HepG2 (cell line): ENCODE measurements around the gene SRP72. TPM values are rescaled to one million over a fixed set of nuclear protein-coding genes. Genes with fewer than 3 reads are reported as not detected.
A peak's percentile ranks its signal among the peaks of the same experiment; 100 is the strongest.

Experiments used
- DZIP1 ChIP-seq: sonication (generic); formaldehyde crosslinking; IDR thresholded peaks from 2 replicates; pipeline ENCODE4 v1.5.0; 2020; ENCODE audit warnings: mild to moderate bottlenecking, missing genetic modification reagents
- MEIS1 ChIP-seq: sonication (generic); formaldehyde crosslinking; IDR thresholded peaks from 2 replicates; pipeline ENCODE4 v1.9.0; 2021; ENCODE audit warnings: mild to moderate bottlenecking, missing genetic modification reagents, moderate library complexity, borderline replicate concordance
- MIER3 ChIP-seq: IDR thresholded peaks from 2 replicates; pipeline ENCODE4 v1.6.1; 2016; ENCODE audit warnings: missing compliant biosample characterization, borderline replicate concordance
- REL ChIP-seq: sonication (generic); formaldehyde crosslinking; conservative IDR thresholded peaks from 2 replicates; pipeline ENCODE4 v1.8.0; 2022; ENCODE audit warnings: mild to moderate bottlenecking, missing genetic modification reagents, moderate library complexity
- TBX3 ChIP-seq: fragments of 450-650 bp; IDR thresholded peaks from 2 replicates; pipeline ENCODE4 v1.6.1; 2017; ENCODE audit warnings: antibody characterized with exemption, mild to moderate bottlenecking, inconsistent platforms, borderline replicate concordance
- TCF7L2 ChIP-seq: IDR thresholded peaks from 2 replicates; pipeline ENCODE4 v1.6.1; 2011; ENCODE audit warnings: mild to moderate bottlenecking, low read depth, low read length, moderate library complexity
- YEATS2 ChIP-seq: sonication (generic); formaldehyde crosslinking; IDR thresholded peaks from 2 replicates; pipeline ENCODE4 v1.4.0; 2020; ENCODE audit warnings: missing genetic modification reagents, borderline replicate concordance
- ZNF614 ChIP-seq: IDR thresholded peaks from 2 replicates; pipeline ENCODE4 v1.6.1; 2018; ENCODE audit warnings: missing biosample characterization, missing genetic modification reagents, inconsistent platforms, borderline replicate concordance
- ZNF746 ChIP-seq: sonication (generic); formaldehyde crosslinking; IDR thresholded peaks from 2 replicates; pipeline ENCODE4 v1.8.0; 2022; ENCODE audit warnings: mild to moderate bottlenecking, missing genetic modification reagents
- ZNF816 ChIP-seq: sonication (generic); formaldehyde crosslinking; IDR thresholded peaks from 2 replicates; pipeline ENCODE4 v1.8.0; 2022; ENCODE audit warnings: missing genetic modification reagents, mild to moderate bottlenecking, borderline replicate concordance
- polyA plus RNA-seq, 8 experiments: library from polyadenylated mRNA; depleted of rRNA in 3 of 8; stranded (reverse) in 7 of 8; unstranded in 1 of 8; fragments of >200 nt; fragmentation: Illumina TruSeq in 4 of 8; extraction: Trizol in 4 of 8; gene quantifications; 2 replicates each; pipeline versions ENCODE4 v1.2.1 to v1.2.3, GENCODE V29; 2011 to 2016; ENCODE audit warnings: low read depth in 4 of 8, missing spikeins in 1 of 8, mixed read lengths in 1 of 8; ENCODE audit not compliant: insufficient read depth in 1 of 8
- total RNA-seq, 5 experiments: library from RNA; depleted of rRNA; stranded (reverse); fragments of >200 nt; fragmentation: Illumina TruSeq; extraction: Trizol; gene quantifications; 2 replicates each; pipeline ENCODE4 v1.2.3, GENCODE V29; 2016; ENCODE audit warnings: low read depth in 1 of 5
- TF ChIP-seq, protein P1 (sequence below): sonication (generic); formaldehyde crosslinking; IDR thresholded peaks from 2 replicates; pipeline ENCODE4 v1.5.1; 2020; ENCODE audit warnings: mild to moderate bottlenecking, missing genetic modification reagents, moderate library complexity
- TF ChIP-seq, protein P2 (sequence below): sonication (generic); formaldehyde crosslinking; IDR thresholded peaks from 2 replicates; pipeline ENCODE4 v1.4.0; 2020; ENCODE audit warnings: missing genetic modification reagents, borderline replicate concordance
- TF ChIP-seq, protein P3 (sequence below): sonication (generic); formaldehyde crosslinking; IDR thresholded peaks from 2 replicates; pipeline ENCODE4 v1.9.0; 2021; ENCODE audit warnings: missing genetic modification reagents, borderline replicate concordance

SRP72 gene
- total and polyA plus RNA-seq, 2 of the 13 experiments (the other 11 are each of a cell fraction or from before 2014, with no cell fraction given), result 64.9 to 75.6 TPM

DNA sequence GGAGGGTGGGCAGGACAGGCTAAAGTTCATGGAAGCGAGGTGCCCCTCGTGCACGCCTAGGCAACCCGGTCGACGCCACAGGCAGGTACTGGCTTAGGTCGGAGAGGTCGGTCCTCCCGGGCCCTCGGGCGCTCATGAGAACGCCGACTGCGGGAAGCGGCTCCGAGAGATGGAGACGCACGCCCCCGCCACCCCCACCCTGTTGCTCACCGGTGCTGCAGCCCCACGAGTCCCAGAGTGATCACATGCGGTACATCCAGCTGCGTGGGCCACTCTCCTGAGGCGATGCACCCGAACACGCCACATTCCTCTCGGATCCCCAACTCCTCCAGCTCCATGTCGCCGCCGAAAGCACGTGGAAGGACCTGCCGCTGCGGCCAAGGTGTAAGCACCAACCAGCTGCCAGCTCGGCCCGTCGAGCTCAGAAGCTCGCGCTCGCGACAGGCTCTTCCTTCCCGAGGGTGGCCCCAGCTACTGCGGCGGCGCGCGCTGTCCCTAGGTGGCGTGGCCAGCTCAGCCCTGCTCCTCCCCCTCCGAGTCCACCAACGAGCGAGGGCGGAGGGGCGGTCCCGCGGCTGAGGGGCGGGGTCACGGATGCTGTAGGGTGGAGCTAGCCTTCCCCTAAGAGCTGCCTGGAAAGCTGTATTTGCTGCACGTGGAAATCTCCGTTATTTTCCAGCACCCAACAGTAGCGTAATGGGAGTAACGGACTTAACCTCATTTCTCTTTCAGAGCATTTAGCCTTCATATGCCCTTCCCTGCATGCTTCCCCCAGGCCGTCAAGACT is 32.1 kb upstream of the SRP72 start, which contains the start of gene PPAT (continued):
- TF ChIP-seq, protein P1, sequence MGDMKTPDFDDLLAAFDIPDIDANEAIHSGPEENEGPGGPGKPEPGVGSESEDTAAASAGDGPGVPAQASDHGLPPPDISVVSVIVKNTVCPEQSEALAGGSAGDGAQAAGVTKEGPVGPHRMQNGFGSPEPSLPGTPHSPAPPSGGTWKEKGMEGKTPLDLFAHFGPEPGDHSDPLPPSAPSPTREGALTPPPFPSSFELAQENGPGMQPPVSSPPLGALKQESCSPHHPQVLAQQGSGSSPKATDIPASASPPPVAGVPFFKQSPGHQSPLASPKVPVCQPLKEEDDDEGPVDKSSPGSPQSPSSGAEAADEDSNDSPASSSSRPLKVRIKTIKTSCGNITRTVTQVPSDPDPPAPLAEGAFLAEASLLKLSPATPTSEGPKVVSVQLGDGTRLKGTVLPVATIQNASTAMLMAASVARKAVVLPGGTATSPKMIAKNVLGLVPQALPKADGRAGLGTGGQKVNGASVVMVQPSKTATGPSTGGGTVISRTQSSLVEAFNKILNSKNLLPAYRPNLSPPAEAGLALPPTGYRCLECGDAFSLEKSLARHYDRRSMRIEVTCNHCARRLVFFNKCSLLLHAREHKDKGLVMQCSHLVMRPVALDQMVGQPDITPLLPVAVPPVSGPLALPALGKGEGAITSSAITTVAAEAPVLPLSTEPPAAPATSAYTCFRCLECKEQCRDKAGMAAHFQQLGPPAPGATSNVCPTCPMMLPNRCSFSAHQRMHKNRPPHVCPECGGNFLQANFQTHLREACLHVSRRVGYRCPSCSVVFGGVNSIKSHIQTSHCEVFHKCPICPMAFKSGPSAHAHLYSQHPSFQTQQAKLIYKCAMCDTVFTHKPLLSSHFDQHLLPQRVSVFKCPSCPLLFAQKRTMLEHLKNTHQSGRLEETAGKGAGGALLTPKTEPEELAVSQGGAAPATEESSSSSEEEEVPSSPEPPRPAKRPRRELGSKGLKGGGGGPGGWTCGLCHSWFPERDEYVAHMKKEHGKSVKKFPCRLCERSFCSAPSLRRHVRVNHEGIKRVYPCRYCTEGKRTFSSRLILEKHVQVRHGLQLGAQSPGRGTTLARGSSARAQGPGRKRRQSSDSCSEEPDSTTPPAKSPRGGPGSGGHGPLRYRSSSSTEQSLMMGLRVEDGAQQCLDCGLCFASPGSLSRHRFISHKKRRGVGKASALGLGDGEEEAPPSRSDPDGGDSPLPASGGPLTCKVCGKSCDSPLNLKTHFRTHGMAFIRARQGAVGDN (CRISPR knock-in tag), result peak; percentile 98
- TF ChIP-seq TBX3, result no peak
- peak; percentile 73 for TF ChIP-seq REL (CRISPR knock-in tag)
- TF ChIP-seq, protein P2, sequence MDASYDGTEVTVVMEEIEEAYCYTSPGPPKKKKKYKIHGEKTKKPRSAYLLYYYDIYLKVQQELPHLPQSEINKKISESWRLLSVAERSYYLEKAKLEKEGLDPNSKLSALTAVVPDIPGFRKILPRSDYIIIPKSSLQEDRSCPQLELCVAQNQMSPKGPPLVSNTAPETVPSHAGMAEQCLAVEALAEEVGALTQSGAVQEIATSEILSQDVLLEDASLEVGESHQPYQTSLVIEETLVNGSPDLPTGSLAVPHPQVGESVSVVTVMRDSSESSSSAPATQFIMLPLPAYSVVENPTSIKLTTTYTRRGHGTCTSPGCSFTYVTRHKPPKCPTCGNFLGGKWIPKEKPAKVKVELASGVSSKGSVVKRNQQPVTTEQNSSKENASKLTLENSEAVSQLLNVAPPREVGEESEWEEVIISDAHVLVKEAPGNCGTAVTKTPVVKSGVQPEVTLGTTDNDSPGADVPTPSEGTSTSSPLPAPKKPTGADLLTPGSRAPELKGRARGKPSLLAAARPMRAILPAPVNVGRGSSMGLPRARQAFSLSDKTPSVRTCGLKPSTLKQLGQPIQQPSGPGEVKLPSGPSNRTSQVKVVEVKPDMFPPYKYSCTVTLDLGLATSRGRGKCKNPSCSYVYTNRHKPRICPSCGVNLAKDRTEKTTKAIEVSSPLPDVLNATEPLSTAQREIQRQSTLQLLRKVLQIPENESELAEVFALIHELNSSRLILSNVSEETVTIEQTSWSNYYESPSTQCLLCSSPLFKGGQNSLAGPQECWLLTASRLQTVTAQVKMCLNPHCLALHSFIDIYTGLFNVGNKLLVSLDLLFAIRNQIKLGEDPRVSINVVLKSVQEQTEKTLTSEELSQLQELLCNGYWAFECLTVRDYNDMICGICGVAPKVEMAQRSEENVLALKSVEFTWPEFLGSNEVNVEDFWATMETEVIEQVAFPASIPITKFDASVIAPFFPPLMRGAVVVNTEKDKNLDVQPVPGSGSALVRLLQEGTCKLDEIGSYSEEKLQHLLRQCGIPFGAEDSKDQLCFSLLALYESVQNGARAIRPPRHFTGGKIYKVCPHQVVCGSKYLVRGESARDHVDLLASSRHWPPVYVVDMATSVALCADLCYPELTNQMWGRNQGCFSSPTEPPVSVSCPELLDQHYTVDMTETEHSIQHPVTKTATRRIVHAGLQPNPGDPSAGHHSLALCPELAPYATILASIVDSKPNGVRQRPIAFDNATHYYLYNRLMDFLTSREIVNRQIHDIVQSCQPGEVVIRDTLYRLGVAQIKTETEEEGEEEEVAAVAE (CRISPR knock-in tag), result no peak
- TF ChIP-seq DZIP1, result no peak; the same call in 1 of the 2 replicates
- no peak for TF ChIP-seq MEIS1 (CRISPR knock-in tag)
- TF ChIP-seq YEATS2 (CRISPR knock-in tag), result peak; percentile 46; the same call in 1 of the 2 replicates
- TF ChIP-seq TCF7L2, result no peak
- no peak for TF ChIP-seq ZNF614 (CRISPR knock-in tag)
- TF ChIP-seq, protein P3, sequence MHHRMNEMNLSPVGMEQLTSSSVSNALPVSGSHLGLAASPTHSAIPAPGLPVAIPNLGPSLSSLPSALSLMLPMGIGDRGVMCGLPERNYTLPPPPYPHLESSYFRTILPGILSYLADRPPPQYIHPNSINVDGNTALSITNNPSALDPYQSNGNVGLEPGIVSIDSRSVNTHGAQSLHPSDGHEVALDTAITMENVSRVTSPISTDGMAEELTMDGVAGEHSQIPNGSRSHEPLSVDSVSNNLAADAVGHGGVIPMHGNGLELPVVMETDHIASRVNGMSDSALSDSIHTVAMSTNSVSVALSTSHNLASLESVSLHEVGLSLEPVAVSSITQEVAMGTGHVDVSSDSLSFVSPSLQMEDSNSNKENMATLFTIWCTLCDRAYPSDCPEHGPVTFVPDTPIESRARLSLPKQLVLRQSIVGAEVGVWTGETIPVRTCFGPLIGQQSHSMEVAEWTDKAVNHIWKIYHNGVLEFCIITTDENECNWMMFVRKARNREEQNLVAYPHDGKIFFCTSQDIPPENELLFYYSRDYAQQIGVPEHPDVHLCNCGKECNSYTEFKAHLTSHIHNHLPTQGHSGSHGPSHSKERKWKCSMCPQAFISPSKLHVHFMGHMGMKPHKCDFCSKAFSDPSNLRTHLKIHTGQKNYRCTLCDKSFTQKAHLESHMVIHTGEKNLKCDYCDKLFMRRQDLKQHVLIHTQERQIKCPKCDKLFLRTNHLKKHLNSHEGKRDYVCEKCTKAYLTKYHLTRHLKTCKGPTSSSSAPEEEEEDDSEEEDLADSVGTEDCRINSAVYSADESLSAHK (CRISPR knock-in tag), result no peak; the same call in 1 of the 2 replicates
- TF ChIP-seq MIER3, result peak; percentile 33
- TF ChIP-seq ZNF816 (CRISPR knock-in tag), result no peak
- TF ChIP-seq ZNF746, result no peak; the same call in 1 of the 2 replicates
